SK-N-MC (cell line): ENCODE results near the gene IQSEC1.

Experiments
- DNase-seq: peaks from one replicate; pipeline ENCODE4 v3.0.0-alpha.2; 2011; ENCODE audit warnings: low read depth, low spot score
- H3K27ac ChIP-seq: fragments of 200-600 bp; sonication (generic); 2 replicates; pipeline ENCODE4 v1.5.1; 2016; ENCODE audit warnings: mixed run types
- H3K36me3 ChIP-seq: fragments of 200-600 bp; sonication (generic); 2 replicates; pipeline ENCODE4 v1.6.1; 2017; ENCODE audit warnings: antibody characterized with exemption, low read length, mixed read lengths; ENCODE audit not compliant: insufficient read depth
- H3K4me3 ChIP-seq: fragments of 200-600 bp; sonication (generic); 2 replicates; pipeline ENCODE4 v1.5.1; 2016
- H3K9ac ChIP-seq: fragments of 200-600 bp; sonication (generic); 2 replicates; pipeline ENCODE4 v1.8.0; 2017; ENCODE audit warnings: mixed run types, mixed read lengths; ENCODE audit not compliant: insufficient read length
- H3K9me3 ChIP-seq: fragments of 200-600 bp; sonication (generic); 2 replicates; pipeline ENCODE4 v1.6.1; 2017; ENCODE audit warnings: low read depth, mild to moderate bottlenecking, antibody characterized with exemption, low read length, moderate library complexity, mixed read lengths
- EZH2 ChIP-seq: fragments of 200-600 bp; sonication (generic); IDR thresholded peaks from one replicate; pipeline ENCODE4 v1.6.1; 2017; ENCODE audit warnings: antibody characterized with exemption
- FOXP2 ChIP-seq: optimal IDR thresholded peaks from 2 replicates; pipeline ENCODE3; 2011; ENCODE audit warnings: mild to moderate bottlenecking, moderate library complexity; ENCODE audit not compliant: insufficient read depth; ENCODE audit errors: extremely low read length, control extremely low read depth
- POLR2AphosphoS5 ChIP-seq: IDR thresholded peaks from 2 replicates; pipeline ENCODE4 v1.6.1; 2012; ENCODE audit warnings: mild to moderate bottlenecking, low read depth, low read length, borderline replicate concordance

Gene IQSEC1

GRCh38 chr3:13115576-13115910 is 42.3 kb upstream of the IQSEC1 start:
- no peak overlapping the region for H3K4me3 ChIP-seq
- H3K36me3 ChIP-seq, result no peaks in the 10 kb centered on the region
- no peak for DNase-seq
- no peak overlapping the region for H3K9ac ChIP-seq
- H3K27ac ChIP-seq, result no peak overlapping the region
- no peaks in the 10 kb centered on the region for H3K9me3 ChIP-seq
- TF ChIP-seq FOXP2, result no peak

DNA sequence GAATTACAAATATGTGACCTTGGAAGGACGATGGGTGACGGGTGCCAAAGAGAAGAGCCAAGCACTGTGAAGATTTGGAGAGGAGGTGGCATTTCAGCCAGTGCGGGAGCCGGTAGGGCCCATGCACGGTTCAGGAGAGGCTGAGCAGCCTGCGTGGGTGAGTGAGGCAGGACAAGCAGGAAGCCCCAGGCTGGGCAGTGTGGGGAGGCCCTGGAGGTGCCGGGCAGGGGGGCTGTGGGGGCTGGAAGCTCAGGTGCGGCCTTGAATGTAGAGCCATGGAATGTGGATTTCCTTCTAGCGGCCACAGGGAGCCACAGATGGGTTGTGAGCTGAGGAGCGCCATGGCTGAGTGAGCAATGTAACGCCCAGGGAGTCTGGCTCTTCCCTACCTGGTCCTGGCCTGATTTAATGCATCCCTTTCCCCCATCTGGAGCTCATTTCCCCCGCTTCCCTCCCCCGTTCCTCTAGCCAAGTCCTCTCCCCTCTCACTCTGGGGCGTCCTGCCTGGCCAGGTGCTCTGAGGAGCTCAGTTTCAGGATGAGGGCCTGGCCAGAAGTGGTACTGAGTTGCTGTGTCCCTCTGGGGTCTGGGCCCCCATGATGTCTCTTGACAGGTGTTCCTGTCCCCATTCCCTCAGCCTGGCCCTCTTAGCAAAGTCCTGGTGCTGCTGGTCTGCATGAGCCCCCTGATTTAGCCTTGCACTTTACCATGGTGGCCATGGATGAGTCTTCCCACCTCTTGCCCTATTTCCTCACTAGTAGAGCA is 41.8 kb upstream of the IQSEC1 start:
- Histone ChIP-seq H3K27ac (no peak overlapping the region), H3K4me3 (no peak overlapping the region)
- TF ChIP-seq EZH2 (no peak), POLR2AphosphoS5 (no peak), FOXP2 (no peak)

GRCh38 chr3:13113346-13114330 is 40.4 kb upstream of the IQSEC1 start:
- Histone ChIP-seq H3K9ac (no peak overlapping the region), H3K27ac (no peak overlapping the region), H3K4me3 (no peak overlapping the region), H3K36me3 (no peaks in the 10 kb centered on the region), H3K9me3 (no peaks in the 10 kb centered on the region)
- no peak for DNase-seq
- TF ChIP-seq FOXP2, result no peak
- no peak for TF ChIP-seq EZH2

More for the DNA sequence above, 41.8 kb upstream of the IQSEC1 start:
- H3K9me3 ChIP-seq, result no peaks in the 10 kb centered on the region
- H3K9ac ChIP-seq, result no peak overlapping the region
- no peak for DNase-seq
- no peaks in the 10 kb centered on the region for H3K36me3 ChIP-seq

GRCh38 chr3:13112521-13113345 is 39.5 kb upstream of the IQSEC1 start:
- Histone ChIP-seq H3K9ac (no peak overlapping the region), H3K36me3 (no peaks in the 10 kb centered on the region), H3K27ac (no peak overlapping the region), H3K9me3 (no peaks in the 10 kb centered on the region), H3K4me3 (no peak overlapping the region)
- TF ChIP-seq EZH2 (no peak), FOXP2 (no peak), POLR2AphosphoS5 (no peak)
- DNase-seq, result no peak

DNA sequence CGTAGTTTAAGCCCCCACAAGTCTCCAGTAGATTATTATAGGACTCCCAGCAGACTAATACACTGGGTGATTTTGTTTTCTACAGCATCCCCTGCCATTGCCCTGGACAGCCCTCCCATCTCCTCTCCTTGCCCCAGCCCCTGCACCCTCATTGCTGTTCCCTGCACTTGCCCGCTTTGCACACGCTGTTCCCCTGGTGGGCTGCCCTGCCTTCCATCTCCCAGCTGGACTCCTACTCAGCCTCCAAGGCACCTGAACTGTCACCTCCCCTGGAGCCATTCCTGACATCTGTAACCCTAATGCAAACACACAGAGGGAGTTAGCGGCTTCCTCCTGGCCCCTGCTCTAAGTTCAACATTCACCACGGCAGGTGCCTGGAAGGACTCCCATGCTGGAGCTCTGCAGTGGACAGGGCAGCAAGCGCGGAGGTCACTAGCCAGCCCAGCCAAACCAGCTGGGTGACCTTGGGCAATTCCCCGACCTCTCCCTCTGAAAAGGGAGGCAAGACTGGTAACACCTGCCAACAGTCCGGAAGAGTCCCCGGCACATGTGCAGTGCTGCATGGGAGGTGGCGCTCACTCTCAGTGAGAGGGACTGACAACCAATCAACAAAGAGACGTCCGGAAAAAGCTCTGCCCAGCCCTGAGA is 38.8 kb upstream of the IQSEC1 start:
- H3K9ac ChIP-seq, result no peak overlapping the region
- H3K27ac ChIP-seq, result no peak overlapping the region
- H3K36me3 ChIP-seq, result no peaks in the 10 kb centered on the region
- TF ChIP-seq EZH2 (no peak), FOXP2 (no peak), POLR2AphosphoS5 (no peak)
- no peak overlapping the region for H3K4me3 ChIP-seq
- no peak for DNase-seq
- H3K9me3 ChIP-seq, result no peaks in the 10 kb centered on the region

DNA sequence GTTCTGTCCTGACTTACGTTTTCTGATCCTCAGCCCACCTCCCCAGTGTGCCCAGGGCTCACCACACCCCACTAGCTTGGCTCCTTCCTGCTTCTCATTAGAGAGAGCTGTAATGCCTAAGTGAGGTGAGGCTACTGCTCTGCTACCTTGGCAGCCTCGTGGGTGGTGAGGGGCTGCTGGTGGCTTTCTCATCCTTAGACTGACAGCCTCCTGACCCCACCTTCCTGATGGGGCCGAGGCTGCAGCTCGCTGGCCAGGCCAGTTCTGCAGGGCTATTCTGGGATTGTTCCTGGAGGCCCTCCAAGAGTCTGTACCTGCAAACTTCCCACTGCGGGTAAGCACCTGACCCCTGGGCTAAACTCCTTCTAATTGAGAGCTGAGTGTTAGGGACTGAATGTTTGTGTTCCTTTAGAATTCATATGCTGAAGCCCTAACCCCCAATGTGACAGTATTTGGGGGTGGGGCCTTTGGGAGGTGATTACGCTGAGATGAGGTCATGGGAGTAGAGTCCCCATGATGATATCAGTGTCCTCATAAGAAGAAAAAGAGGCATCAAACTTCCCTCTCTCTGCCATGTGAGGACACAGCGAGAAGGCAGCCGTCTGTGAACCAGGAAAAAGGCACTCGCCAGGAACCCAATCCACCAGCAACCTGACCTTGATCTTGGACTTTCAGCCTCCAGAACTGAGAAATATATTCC is 38.1 kb upstream of the IQSEC1 start:
- no peak for DNase-seq
- H3K9me3 ChIP-seq, result no peaks in the 10 kb centered on the region
- H3K4me3 ChIP-seq, result no peak overlapping the region
- H3K36me3 ChIP-seq, result no peaks in the 10 kb centered on the region
- H3K9ac ChIP-seq, result no peak overlapping the region
- no peak overlapping the region for H3K27ac ChIP-seq
- TF ChIP-seq POLR2AphosphoS5 (no peak), FOXP2 (no peak), EZH2 (no peak)

DNA sequence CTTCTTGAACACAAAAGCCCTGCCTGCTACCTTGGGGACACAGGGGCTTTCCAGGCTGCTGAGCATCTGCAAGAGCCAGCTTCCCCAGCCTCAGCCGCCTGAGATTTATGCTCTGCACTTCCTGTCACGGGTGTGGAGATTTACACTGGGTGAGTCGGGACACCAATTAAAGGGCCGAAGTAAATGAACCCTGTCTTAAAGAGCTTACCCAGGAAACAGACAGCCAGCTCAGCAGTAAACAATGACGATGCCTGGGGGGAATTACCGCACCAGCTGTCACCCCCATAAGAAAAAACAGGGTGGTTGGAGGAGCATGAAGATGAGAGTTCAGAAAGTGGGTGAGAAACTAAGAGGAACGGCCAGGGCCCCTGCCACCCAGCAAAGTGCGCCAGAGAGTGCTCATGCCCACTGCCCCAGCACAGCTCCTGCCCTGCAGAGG is 37.5 kb upstream of the IQSEC1 start:
- H3K9me3 ChIP-seq, result no peaks in the 10 kb centered on the region
- H3K36me3 ChIP-seq, result no peaks in the 10 kb centered on the region
- no peak overlapping the region for H3K4me3 ChIP-seq
- no peak overlapping the region for H3K27ac ChIP-seq
- TF ChIP-seq POLR2AphosphoS5 (no peak), FOXP2 (no peak), EZH2 (no peak)
- no peak for DNase-seq
- no peak overlapping the region for H3K9ac ChIP-seq

- H3K27ac ChIP-seq, result no peak overlapping the region
- H3K9ac ChIP-seq, result no peak overlapping the region
- DNase-seq, result no peak
- no peaks in the 10 kb centered on the region for H3K36me3 ChIP-seq
- no peak overlapping the region for H3K4me3 ChIP-seq
- H3K9me3 ChIP-seq, result no peaks in the 10 kb centered on the region
- TF ChIP-seq POLR2AphosphoS5 (no peak), EZH2 (no peak), FOXP2 (no peak)
These were observed 36.3 kb upstream of the IQSEC1 start for GRCh38 chr3:13109516-13109915.
